ENCODE data around the gene GATAD2B. TPM values are rescaled to one million over a fixed set of nuclear protein-coding genes. Genes with fewer than 3 reads are reported as not detected.
"Not testable (repeated sequence)": the region's sequence is repeated elsewhere in the genome, so short reads cannot be mapped to it uniquely, and the experiment has no call there.

The GATAD2B gene
- total RNA-seq, 1 donor from 2014 or later = 70.2 TPM

- H3K27ac Mint-ChIP-seq = peak overlapping the region; percentile 93
- no peaks in the 10 kb centered on the region for H3K36me3 Mint-ChIP-seq (ENCODE audit: low read depth)
- no peaks in the 10 kb centered on the region for H3K9me3 Mint-ChIP-seq
- peaks cover 33% of the 10 kb centered on the region for H3K4me1 Mint-ChIP-seq (ENCODE audit: low read depth)
- intact Hi-C loops (cut with micrococcal nuclease) = loop anchor here (1.0 to 5.0 kb wide), 3 partner anchors 120 to 366 kb away; partner anchors contain the start of genes GATAD2B and NUP210L
- DNase-seq (ENCODE audit: low spot score) = no peak
- H3K4me3 Mint-ChIP-seq (ENCODE audit: low read depth) = no peak overlapping the region
- no peaks in the 10 kb centered on the region for H3K27me3 Mint-ChIP-seq (ENCODE audit: low read depth)
Measured at GRCh38 chr1:153791648-153792253, 131.0 kb downstream of the GATAD2B start.

GRCh38 chr1:153790966-153791647 is 131.7 kb downstream of the GATAD2B start:
- peak; percentile 24 for DNase-seq (ENCODE audit: low spot score)
- Mint-ChIP-seq H3K36me3 (ENCODE audit: low read depth) (no peaks in the 10 kb centered on the region), H3K27me3 (ENCODE audit: low read depth) (no peaks in the 10 kb centered on the region), H3K27ac (peak overlapping the region; percentile 93), H3K9me3 (no peaks in the 10 kb centered on the region), H3K4me3 (ENCODE audit: low read depth) (peak overlapping the region; percentile 52), H3K4me1 (ENCODE audit: low read depth) (peaks cover 31% of the 10 kb centered on the region)
- intact Hi-C loops (cut with micrococcal nuclease) = loop anchor here (1.0 to 5.0 kb wide), 3 partner anchors 120 to 366 kb away; partner anchors contain the start of genes GATAD2B and NUP210L

- Mint-ChIP-seq H3K4me3 (ENCODE audit: low read depth) (peak overlapping the region; percentile 52), H3K9me3 (no peaks in the 10 kb centered on the region), H3K4me1 (ENCODE audit: low read depth) (peaks cover 31% of the 10 kb centered on the region), H3K27ac (peak overlapping the region; percentile 93), H3K27me3 (ENCODE audit: low read depth) (no peaks in the 10 kb centered on the region), H3K36me3 (ENCODE audit: low read depth) (no peaks in the 10 kb centered on the region)
- intact Hi-C loops (cut with micrococcal nuclease) = loop anchor here (5.0 kb wide), 2 partner anchors 132 to 367 kb away; partner anchors contain the start of genes GATAD2B and NUP210L
- no peak for DNase-seq (ENCODE audit: low spot score)
Measured at GRCh38 chr1:153790313-153790965, 132.3 kb downstream of the GATAD2B start.

GRCh38 chr1:153789478-153790034 is 133.2 kb downstream of the GATAD2B start:
- intact Hi-C loops (cut with micrococcal nuclease) = loop anchor here (5.0 kb wide), 2 partner anchors 133 to 368 kb away; partner anchors contain the start of genes GATAD2B and NUP210L
- H3K9me3 Mint-ChIP-seq = no peaks in the 10 kb centered on the region
- no peak for DNase-seq (ENCODE audit: low spot score)
- H3K4me1 Mint-ChIP-seq (ENCODE audit: low read depth) = peaks cover 31% of the 10 kb centered on the region
- peak overlapping the region; percentile 20 for H3K4me3 Mint-ChIP-seq (ENCODE audit: low read depth)
- no peaks in the 10 kb centered on the region for H3K36me3 Mint-ChIP-seq (ENCODE audit: low read depth)
- no peaks in the 10 kb centered on the region for H3K27me3 Mint-ChIP-seq (ENCODE audit: low read depth)
- peak overlapping the region; percentile 93 for H3K27ac Mint-ChIP-seq

- Mint-ChIP-seq H3K27ac (no peak overlapping the region), H3K4me3 (ENCODE audit: low read depth) (no peak overlapping the region), H3K27me3 (ENCODE audit: low read depth) (no peaks in the 10 kb centered on the region), H3K9me3 (no peaks in the 10 kb centered on the region), H3K4me1 (ENCODE audit: low read depth) (peaks cover 25% of the 10 kb centered on the region), H3K36me3 (ENCODE audit: low read depth) (no peaks in the 10 kb centered on the region)
- intact Hi-C loops (cut with micrococcal nuclease) = no loop called here
- DNase-seq (ENCODE audit: low spot score) = no peak
Measured at GRCh38 chr1:153786038-153786790, 136.6 kb downstream of the GATAD2B start.

GRCh38 chr1:153783233-153784190 is 139.3 kb downstream of the GATAD2B start:
- peak; percentile 89 for DNase-seq (ENCODE audit: low spot score)
- H3K27me3 Mint-ChIP-seq (ENCODE audit: low read depth) = no peaks in the 10 kb centered on the region

GRCh38 chr1:153782648-153783047 is 140.1 kb downstream of the GATAD2B start:
- peak overlapping the region; percentile 89 for H3K4me3 Mint-ChIP-seq (ENCODE audit: low read depth)
- intact Hi-C loops (cut with micrococcal nuclease) = loop anchor here (1.0 kb wide), 1 partner anchor 195 kb away; the partner anchor contains the start of gene JTB
- not testable (repeated sequence) for H3K4me1 Mint-ChIP-seq (ENCODE audit: low read depth); H3K36me3 Mint-ChIP-seq (ENCODE audit: low read depth); DNase-seq (ENCODE audit: low spot score); H3K27me3 Mint-ChIP-seq (ENCODE audit: low read depth); H3K9me3 Mint-ChIP-seq
- H3K27ac Mint-ChIP-seq = peak overlapping the region; percentile 96

More at GRCh38 chr1:153783233-153784190, 139.3 kb downstream of the GATAD2B start:
- peaks cover 3% of the 10 kb centered on the region for H3K36me3 Mint-ChIP-seq (ENCODE audit: low read depth)
- H3K4me1 Mint-ChIP-seq (ENCODE audit: low read depth) = peaks cover 4% of the 10 kb centered on the region
- peak overlapping the region; percentile 96 for H3K27ac Mint-ChIP-seq
- peak overlapping the region; percentile 89 for H3K4me3 Mint-ChIP-seq (ENCODE audit: low read depth)
- no peaks in the 10 kb centered on the region for H3K9me3 Mint-ChIP-seq
- intact Hi-C loops (cut with micrococcal nuclease) = loop anchor here (1.0 kb wide), 1 partner anchor 194 kb away; the partner anchor contains the start of gene JTB

GRCh38 chr1:153780551-153780950 is 142.2 kb downstream of the GATAD2B start:
- Mint-ChIP-seq H3K4me1 (ENCODE audit: low read depth) (peaks cover 14% of the 10 kb centered on the region), H3K27me3 (ENCODE audit: low read depth) (no peaks in the 10 kb centered on the region), H3K4me3 (ENCODE audit: low read depth) (no peak overlapping the region), H3K27ac (no peak overlapping the region), H3K36me3 (ENCODE audit: low read depth) (peaks cover 8% of the 10 kb centered on the region), H3K9me3 (no peaks in the 10 kb centered on the region)
- DNase-seq (ENCODE audit: low spot score) = no peak
- intact Hi-C loops (cut with micrococcal nuclease) = no loop called here

- no peaks in the 10 kb centered on the region for H3K27me3 Mint-ChIP-seq (ENCODE audit: low read depth)
- H3K27ac Mint-ChIP-seq = no peak overlapping the region
- no peak overlapping the region for H3K4me3 Mint-ChIP-seq (ENCODE audit: low read depth)
- DNase-seq (ENCODE audit: low spot score) = no peak
- H3K36me3 Mint-ChIP-seq (ENCODE audit: low read depth) = peaks cover 8% of the 10 kb centered on the region
- no peaks in the 10 kb centered on the region for H3K9me3 Mint-ChIP-seq
- peaks cover 14% of the 10 kb centered on the region for H3K4me1 Mint-ChIP-seq (ENCODE audit: low read depth)
- intact Hi-C loops (cut with micrococcal nuclease) = no loop called here
Measured at GRCh38 chr1:153779781-153780541, 142.8 kb downstream of the GATAD2B start.

- no peaks in the 10 kb centered on the region for H3K9me3 Mint-ChIP-seq
- no peak overlapping the region for H3K27ac Mint-ChIP-seq
- no peak overlapping the region for H3K4me3 Mint-ChIP-seq (ENCODE audit: low read depth)
- intact Hi-C loops (cut with micrococcal nuclease) = no loop called here
- no peak for DNase-seq (ENCODE audit: low spot score)
- peaks cover 24% of the 10 kb centered on the region for H3K4me1 Mint-ChIP-seq (ENCODE audit: low read depth)
- no peaks in the 10 kb centered on the region for H3K27me3 Mint-ChIP-seq (ENCODE audit: low read depth)
- H3K36me3 Mint-ChIP-seq (ENCODE audit: low read depth) = peaks cover 17% of the 10 kb centered on the region
Measured at GRCh38 chr1:153778824-153779519, 143.8 kb downstream of the GATAD2B start.
